ENCODE data around the gene ELK3. TPM values are rescaled to one million over a fixed set of nuclear protein-coding genes. Genes with fewer than 3 reads are reported as not detected.

The ELK3 gene
- total and polyA plus RNA-seq, 7 donors = 3.7 to 13.9 (median 9.6) TPM

GRCh38 chr12:96237465-96238077, 43.4 kb downstream of the ELK3 start:
- no peaks in the 10 kb centered on the region for H3K36me3 ChIP-seq (ENCODE audit: insufficient read depth in 1 of 2, low read depth in 1 of 2)
- peaks cover 24% of the 10 kb centered on the region for H3K4me1 ChIP-seq
- ATAC-seq (peak; percentile 33 to 50 (median 46)), DNase-seq (peak; percentile 71 to 73)
- intact Hi-C loops (cut with DNase I) = no loop called here
- no peaks in the 10 kb centered on the region for H3K9me3 ChIP-seq
- TF ChIP-seq CTCF (IDR thresholded peaks at IDR 0.05) = no peak
- 30 to 50% (median 34%) methylated on average over 9 of the region's 9 CpGs for WGBS, 3 donors
- H3K4me3 ChIP-seq = no peak overlapping the region
- peak overlapping the region; percentile 38 for H3K27ac ChIP-seq
- peaks cover 0 to 37% (median 13%) of the 10 kb centered on the region in 3 donors for H3K27me3 ChIP-seq (ENCODE audit: insufficient read depth in 3 of 3, low read length in 2 of 3)

GRCh38 chr12:96238336-96239047, 44.3 kb downstream of the ELK3 start:
- DNase-seq (no peak), ATAC-seq (no peak)
- Histone ChIP-seq H3K4me1 (peaks cover 24% of the 10 kb centered on the region), H3K36me3 (ENCODE audit: insufficient read depth in 1 of 2, low read depth in 1 of 2) (no peaks in the 10 kb centered on the region), H3K4me3 (no peak overlapping the region), H3K27me3 (ENCODE audit: insufficient read depth in 3 of 3, low read length in 2 of 3) (peaks cover 0 to 43% (median 13%) of the 10 kb centered on the region in 3 donors), H3K27ac (no peak overlapping the region), H3K9me3 (no peaks in the 10 kb centered on the region)
- no peak for TF ChIP-seq CTCF (IDR thresholded peaks at IDR 0.05)
- intact Hi-C loops (cut with DNase I) = no loop called here
- WGBS, 3 donors = 25 to 44% (median 32%) methylated on average over 13 of the region's 13 CpGs

GRCh38 chr12:96239711-96240635, 45.8 kb downstream of the ELK3 start:
- 49 to 52% (median 50%) methylated on average over 18 of the region's 18 CpGs for WGBS, 3 donors
- Histone ChIP-seq H3K27me3 (ENCODE audit: insufficient read depth in 3 of 3, low read length in 2 of 3) (peaks cover 0 to 43% (median 13%) of the 10 kb centered on the region in 3 donors), H3K4me1 (peaks cover 17% of the 10 kb centered on the region), H3K27ac (peak overlapping the region; percentile 16), H3K9me3 (no peaks in the 10 kb centered on the region), H3K36me3 (ENCODE audit: insufficient read depth in 1 of 2, low read depth in 1 of 2) (no peaks in the 10 kb centered on the region), H3K4me3 (no peak overlapping the region)
- no peak for DNase-seq
- TF ChIP-seq CTCF (IDR thresholded peaks at IDR 0.05) = no peak
- ATAC-seq = no peak
- intact Hi-C loops (cut with DNase I) = no loop called here

GRCh38 chr12:96240656-96241055, 46.5 kb downstream of the ELK3 start:
- Histone ChIP-seq H3K36me3 (ENCODE audit: insufficient read depth in 1 of 2, low read depth in 1 of 2) (no peaks in the 10 kb centered on the region), H3K9me3 (no peaks in the 10 kb centered on the region), H3K4me1 (peaks cover 17% of the 10 kb centered on the region), H3K27me3 (ENCODE audit: insufficient read depth in 3 of 3, low read length in 2 of 3) (peaks cover 0 to 43% (median 13%) of the 10 kb centered on the region in 3 donors), H3K27ac (no peak overlapping the region), H3K4me3 (no peak overlapping the region)
- WGBS, 3 donors = 61 to 68% (median 64%) methylated on average over 11 of the region's 11 CpGs
- intact Hi-C loops (cut with DNase I) = no loop called here
- ATAC-seq (no peak), DNase-seq (no peak)
- no peak for TF ChIP-seq CTCF (IDR thresholded peaks at IDR 0.05)

Measured in psoas muscle (tissue), 8 donors.